ENCODE measurements around the gene BCAR3.

BCAR3 gene

DNA sequence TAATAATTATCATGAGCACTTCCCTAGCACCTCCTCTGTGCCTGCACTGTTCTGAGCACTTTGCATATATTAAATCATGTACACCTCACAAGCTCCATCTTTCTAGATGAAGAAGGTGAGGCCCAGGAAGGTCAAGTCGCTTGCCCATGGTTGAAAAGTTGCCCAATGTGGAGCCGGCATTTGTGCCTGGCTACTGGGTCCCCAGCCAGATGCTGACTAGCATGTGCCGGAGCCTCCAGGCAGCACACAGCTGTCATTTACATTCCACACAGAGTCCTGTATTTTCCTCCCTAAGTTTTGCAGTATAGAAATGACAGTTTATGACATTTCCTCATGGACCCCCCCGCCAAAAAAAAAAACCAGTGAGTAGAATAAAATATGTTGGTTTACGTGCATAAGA, 94.3 kb downstream of the BCAR3 start:
- TF ChIP-seq, protein P1, sequence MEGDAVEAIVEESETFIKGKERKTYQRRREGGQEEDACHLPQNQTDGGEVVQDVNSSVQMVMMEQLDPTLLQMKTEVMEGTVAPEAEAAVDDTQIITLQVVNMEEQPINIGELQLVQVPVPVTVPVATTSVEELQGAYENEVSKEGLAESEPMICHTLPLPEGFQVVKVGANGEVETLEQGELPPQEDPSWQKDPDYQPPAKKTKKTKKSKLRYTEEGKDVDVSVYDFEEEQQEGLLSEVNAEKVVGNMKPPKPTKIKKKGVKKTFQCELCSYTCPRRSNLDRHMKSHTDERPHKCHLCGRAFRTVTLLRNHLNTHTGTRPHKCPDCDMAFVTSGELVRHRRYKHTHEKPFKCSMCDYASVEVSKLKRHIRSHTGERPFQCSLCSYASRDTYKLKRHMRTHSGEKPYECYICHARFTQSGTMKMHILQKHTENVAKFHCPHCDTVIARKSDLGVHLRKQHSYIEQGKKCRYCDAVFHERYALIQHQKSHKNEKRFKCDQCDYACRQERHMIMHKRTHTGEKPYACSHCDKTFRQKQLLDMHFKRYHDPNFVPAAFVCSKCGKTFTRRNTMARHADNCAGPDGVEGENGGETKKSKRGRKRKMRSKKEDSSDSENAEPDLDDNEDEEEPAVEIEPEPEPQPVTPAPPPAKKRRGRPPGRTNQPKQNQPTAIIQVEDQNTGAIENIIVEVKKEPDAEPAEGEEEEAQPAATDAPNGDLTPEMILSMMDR (IDR thresholded peaks at IDR 0.05; ENCODE audit: borderline replicate concordance, control extremely low read depth, extremely low read depth, insufficient read depth, missing control alignments): no peak
- DNase-seq (ENCODE audit: low spot score): no peak
- in situ Hi-C loops (cut with MboI; ENCODE audit: low sequenced_read_pairs, unreplicated experiment): no loop called here

DNA sequence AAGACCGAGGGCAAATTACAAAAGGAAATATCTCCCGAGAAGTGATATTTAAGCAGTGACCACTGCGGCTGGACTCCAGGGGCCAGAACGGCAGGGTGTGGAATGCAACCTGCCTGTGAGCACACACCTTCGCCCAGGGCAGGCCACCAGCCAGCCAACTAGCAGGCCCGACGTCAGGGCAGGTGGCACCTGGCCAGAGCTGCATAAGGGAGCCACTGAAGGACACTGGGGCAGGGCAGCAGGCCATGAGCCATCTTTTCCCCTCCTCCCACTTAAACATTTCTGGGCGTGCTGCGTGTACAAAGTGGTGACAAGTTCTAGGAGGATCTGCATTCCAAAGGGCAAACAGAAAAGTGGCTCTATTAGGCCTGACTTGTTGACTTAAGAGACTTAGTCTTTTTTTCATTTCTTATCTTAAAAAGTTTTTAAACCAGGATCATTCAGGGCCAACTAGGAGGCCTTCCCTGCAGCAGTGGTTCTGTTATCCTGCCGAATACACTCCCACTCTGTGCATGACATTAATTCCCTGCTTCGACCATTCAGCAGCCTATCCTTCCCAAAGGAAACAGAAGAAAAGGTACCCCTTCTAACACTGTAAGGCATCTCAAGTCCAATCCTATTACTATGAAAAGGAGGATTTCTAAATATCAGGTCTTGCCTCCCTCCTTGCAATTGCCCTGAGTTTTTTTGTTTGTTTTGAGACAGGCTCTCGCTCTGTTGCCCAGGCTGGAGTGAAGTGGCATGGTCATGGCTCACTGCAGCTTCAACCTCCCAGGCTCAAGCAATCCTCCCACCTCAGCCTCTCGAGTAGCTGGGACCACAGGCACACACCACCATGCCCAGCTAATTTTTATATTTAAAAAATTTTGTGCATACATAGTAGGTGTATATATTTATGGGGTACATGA, 96.3 kb downstream of the BCAR3 start:
- no peak for DNase-seq (ENCODE audit: low spot score)
- TF ChIP-seq, protein P1 (IDR thresholded peaks at IDR 0.05; ENCODE audit: borderline replicate concordance, control extremely low read depth, extremely low read depth, insufficient read depth, missing control alignments): no peak
- in situ Hi-C loops (cut with MboI; ENCODE audit: low sequenced_read_pairs, unreplicated experiment): no loop called here

DNA sequence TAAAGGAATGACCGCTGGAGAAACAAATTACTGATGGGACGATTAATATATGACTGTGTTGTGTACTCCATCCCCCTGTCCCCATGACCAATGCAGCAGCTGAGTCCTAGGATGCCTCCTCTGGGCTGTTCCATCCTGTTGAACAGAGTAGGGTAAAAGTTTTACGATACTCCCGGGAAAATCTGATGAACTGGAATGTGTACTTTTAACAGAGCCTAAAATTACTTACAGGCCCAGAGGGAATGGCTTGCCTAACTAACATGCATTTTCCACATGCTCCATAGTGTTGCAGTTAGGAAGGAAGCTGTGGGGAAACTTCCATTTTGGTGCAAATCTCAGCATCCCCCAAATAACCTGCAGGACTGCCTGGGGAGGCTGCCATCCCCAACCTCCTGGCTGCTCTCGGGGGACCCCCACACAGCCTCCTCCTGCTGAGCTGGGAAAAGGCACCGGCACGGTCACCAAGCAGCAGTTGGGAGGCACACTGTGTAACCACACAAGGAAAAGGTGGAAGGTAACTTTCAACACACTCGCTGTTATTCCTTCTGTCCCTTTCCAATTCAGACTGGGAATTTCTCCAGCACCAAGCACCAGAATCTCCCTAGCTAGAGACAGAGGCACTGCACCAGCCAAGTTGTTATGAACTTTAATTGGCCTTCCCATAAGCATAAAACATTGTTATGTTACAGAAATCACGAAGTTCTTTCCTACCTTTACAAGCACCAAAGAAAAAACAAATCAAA, 97.2 kb downstream of the BCAR3 start:
- in situ Hi-C loops (cut with MboI; ENCODE audit: low sequenced_read_pairs, unreplicated experiment): no loop called here
- TF ChIP-seq, protein P1 (IDR thresholded peaks at IDR 0.05; ENCODE audit: borderline replicate concordance, control extremely low read depth, extremely low read depth, insufficient read depth, missing control alignments): no peak
- no peak for DNase-seq (ENCODE audit: low spot score)

DNA sequence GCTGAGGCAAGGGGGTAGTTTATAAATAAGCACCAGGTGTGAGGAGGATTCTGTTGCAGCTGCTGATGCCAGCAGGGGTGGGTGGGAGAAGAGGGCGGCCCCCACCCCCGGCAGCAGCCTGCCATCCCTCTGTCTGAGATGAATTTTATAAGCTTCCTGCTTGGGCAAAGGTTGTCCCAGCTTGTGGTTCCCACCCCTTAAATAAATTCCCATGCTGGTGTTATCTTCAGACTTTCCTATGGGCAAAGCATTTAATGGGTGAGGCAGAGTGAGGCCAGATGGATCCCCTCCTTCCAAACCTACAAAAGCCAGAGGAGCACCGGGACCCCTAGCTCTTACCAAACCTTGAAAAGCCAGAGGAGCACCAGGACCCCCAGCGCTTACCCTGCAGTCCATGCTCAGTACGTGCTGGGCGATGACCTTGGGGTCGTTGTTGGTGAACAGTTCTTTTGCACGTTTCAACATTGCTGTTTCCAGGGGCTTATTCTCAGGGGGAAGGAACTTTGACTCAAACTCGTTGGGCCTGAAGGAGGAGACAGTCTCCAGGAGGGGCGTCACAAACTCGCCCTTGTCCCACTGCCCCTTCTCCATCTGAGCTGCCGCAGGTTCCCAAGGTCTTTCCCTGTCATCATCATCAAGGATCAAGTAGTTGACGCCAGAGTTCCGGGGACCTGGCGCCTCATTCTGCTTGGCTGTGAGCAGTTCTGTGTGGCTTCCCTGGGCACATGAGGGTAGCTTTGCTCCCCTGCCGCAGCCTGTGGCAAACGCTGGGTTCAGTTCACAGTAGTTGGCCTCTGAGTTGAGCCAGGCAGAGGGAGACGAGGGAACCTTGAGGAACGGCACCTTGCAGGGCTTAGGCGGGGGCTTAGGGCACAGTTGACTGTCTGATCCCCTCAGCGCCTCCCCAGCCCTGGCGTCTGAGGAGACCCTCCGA, 99.5 kb downstream of the BCAR3 start:
- DNase-seq (ENCODE audit: low spot score): no peak
- in situ Hi-C loops (cut with MboI; ENCODE audit: low sequenced_read_pairs, unreplicated experiment): no loop called here
- TF ChIP-seq, protein P1 (IDR thresholded peaks at IDR 0.05; ENCODE audit: borderline replicate concordance, control extremely low read depth, extremely low read depth, insufficient read depth, missing control alignments): no peak

DNA sequence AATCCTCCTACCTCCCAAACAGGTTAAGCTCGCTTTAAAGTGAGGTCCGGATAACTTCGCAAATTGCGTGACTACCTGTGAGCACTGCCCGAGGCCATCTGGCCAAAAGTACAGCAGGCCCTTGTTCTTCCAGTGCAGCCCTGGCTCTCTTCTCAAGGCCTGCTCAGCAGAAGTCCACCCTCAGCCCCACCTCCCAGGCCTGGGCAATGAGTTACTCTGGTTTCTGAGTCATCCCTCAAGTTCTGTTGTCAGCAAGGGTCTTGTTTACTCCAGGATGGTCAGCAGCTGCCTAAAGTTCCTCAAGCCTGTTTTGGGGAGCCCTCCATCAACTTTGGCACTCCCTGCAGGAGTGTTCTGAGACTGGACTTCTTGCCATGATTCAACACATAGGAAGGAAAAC, 101.7 kb downstream of the BCAR3 start:
- TF ChIP-seq, protein P1 (IDR thresholded peaks at IDR 0.05; ENCODE audit: borderline replicate concordance, control extremely low read depth, extremely low read depth, insufficient read depth, missing control alignments): no peak
- no peak for DNase-seq (ENCODE audit: low spot score)
- in situ Hi-C loops (cut with MboI; ENCODE audit: low sequenced_read_pairs, unreplicated experiment): no loop called here

Measured in GM13976 (cell line).